Stimulated activated naive B cell treated with anti-CD40 and anti-IgM and Interleukin-4, amounts not matched to agents 10 μg/mL and 1 μg/mL and 100 μg/mL, for 72 hours (primary cell): ENCODE data around the gene PIMREG.

Experiments used
- ATAC-seq, 2 donors: fragments of 150-1000 bp; cut with Tn5 transposase; replicated peaks; 2 replicates each; pipeline ENCODE4 v1.10.0; 2021; ENCODE audit warnings: moderate library complexity in 1 of 2
- DNase-seq: peaks from one replicate; pipeline ENCODE4 v3.0.0; 2021
- H3K27ac Mint-ChIP-seq: one replicate; pipeline ENCODE4 v1.8.0; 2022; ENCODE audit warnings: mild to moderate bottlenecking, mixed read lengths
- H3K27me3 Mint-ChIP-seq, 2 donors: one replicate each; pipeline ENCODE4 v1.8.0; 2022; ENCODE audit warnings: mixed read lengths in 2 of 2
- H3K36me3 Mint-ChIP-seq, 2 donors: one replicate each; pipeline ENCODE4 v1.8.0; 2022; ENCODE audit warnings: mixed read lengths in 2 of 2, mild to moderate bottlenecking in 1 of 2
- H3K4me1 Mint-ChIP-seq, 2 donors: one replicate each; pipeline ENCODE4 v1.8.0; 2022; ENCODE audit warnings: mixed read lengths in 2 of 2, mild to moderate bottlenecking in 1 of 2
- H3K4me3 Mint-ChIP-seq, 2 donors: one replicate each; pipeline ENCODE4 v1.8.0; 2022; ENCODE audit warnings: mild to moderate bottlenecking in 2 of 2, mixed read lengths in 2 of 2, moderate library complexity in 1 of 2
- H3K9me3 Mint-ChIP-seq, 2 donors: one replicate each; pipeline ENCODE4 v1.8.0; 2022; ENCODE audit warnings: mixed read lengths in 2 of 2, mild to moderate bottlenecking in 1 of 2

The PIMREG gene

DNA sequence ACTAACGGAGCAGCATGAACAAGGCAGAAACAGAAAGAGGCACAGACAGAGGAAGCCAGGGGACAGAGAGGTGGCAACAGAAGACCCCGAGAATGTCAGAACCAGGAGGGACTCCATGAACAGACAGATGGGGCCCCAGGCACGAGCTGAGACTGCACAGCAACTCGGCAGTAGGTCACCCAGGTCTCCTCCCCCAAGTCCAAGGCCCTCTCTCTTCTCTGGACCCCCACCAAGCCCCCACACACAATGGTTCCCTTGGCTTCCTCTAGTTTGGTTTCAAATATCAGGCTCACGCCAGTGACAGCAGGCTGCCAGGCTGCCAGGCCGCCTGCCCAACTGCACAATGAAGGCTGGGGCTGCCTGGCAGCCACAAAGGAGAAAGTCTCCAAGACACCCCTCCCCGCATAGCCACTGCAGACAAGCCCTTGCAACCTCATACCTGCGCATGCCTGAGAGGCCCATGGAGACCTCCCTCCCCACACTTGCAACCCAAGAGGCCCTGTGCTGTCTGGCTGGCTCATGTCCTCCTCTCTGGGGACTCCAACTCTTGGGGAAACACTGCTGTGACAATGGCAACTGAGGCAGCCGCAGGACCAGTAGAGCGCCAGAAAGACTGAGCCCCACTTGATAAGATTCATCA is 54.8 kb downstream of the PIMREG start:
- ATAC-seq (no peak), DNase-seq (no peak)
- no peak overlapping the region for H3K27ac Mint-ChIP-seq
- peaks cover 19 to 47% of the 10 kb centered on the region in 2 donors for H3K27me3 Mint-ChIP-seq
- H3K36me3 Mint-ChIP-seq, result no peaks in the 10 kb centered on the region
- H3K4me3 Mint-ChIP-seq, result no peak overlapping the region
- H3K4me1 Mint-ChIP-seq, result peaks cover 22 to 28% of the 10 kb centered on the region in 2 donors
- H3K9me3 Mint-ChIP-seq, result no peaks in the 10 kb centered on the region
